Activated CD4-positive, alpha-beta T cell treated with anti-CD3 and anti-CD28 coated beads for 1 hour (primary cell): ENCODE measurements around the gene LRG1.

Experiments used
- DNase-seq: peaks from one replicate; pipeline ENCODE4 v3.0.0-alpha.2; 2020

Gene LRG1

DNA sequence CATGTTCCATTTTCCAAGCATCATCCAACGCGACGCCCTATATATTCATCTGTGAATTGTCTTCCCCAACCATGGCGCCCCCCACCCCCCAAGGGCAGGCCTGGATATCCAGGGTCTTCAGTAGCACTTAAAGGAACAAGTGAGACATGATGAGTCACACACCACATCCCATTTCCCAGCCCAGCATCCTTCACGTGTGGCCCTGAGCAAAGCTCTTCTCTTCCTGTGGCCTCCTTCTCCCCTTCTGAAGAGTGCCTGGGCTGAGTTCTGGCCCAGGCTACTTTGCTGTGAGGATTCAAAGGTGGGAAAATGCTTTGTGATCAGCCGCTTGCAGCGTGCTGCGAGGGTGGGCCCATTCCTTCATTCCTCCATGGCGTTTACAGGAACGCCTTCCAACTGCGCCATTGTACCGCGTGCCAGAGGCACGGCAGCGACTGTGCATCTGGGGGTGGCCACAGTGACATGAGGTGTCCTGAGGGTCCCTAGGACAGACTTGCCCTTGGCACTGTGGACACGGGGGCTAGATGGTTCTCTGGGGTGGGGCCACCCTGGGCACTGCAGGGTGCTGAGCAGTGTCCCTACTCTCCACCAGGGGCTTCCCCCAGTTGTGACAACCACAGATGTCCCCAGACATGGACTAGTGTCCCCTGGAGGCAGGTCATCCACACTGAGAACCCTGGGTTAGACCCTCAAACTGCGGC, 33.2 kb downstream of the LRG1 start:
- no peak for DNase-seq

- DNase-seq, result no peak
Observed at GRCh38 chr19:4505570-4506448, 34.0 kb downstream of the LRG1 start.

DNA sequence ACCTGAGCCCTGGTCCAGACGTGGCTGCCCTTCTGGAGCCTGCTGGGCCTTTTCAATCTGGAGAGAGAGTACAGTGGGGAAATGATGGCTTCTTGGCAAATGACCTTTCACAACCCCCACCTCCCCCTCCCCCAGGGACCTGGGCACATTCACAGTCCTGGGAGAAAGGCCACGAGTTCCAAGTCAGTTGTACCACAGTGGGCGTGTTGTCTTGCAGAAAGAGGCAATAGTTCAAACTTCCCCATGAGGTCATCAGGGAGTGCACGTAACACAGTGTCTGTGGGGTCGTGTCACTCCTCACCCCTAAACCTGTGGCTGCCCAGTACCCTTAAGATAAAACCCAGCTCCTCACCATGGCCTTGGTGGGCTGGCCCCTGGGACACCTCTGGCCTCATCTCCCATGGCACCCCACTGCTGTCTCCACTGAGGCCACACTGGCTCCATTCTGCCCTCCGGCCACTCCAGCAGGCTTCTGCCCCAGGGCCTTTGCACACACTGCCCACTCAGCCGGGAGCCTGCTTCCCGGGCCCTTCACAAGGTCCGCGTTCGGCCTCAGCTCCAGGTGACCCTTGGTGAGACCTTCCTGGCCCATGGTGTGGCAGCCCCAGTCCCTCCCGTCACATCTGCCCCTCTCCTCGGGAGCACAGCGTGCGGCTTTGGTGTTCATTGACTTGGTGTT, 34.8 kb downstream of the LRG1 start:
- DNase-seq, result no peak

DNA sequence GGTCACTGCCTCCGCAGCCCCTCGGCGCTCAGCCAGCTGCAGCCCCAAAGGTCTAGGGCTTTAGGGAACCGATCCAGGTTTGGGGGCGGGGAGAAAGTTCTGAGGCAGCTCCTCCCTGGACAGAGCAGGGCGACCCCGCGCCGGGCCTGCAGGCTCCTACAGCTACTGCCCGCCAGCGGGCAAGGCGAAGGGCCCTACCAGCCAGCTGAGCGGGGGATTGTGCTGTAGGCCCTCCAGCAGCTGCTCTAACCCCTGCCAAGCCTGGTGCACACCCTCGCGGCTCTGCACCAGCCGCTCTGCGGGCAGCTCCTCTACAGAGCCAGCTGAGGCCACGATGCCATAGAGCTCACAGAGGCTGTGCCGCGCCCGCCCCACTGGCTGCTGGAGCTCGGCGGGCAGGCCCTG, 35.5 kb downstream of the LRG1 start:
- DNase-seq, result no peak

DNA sequence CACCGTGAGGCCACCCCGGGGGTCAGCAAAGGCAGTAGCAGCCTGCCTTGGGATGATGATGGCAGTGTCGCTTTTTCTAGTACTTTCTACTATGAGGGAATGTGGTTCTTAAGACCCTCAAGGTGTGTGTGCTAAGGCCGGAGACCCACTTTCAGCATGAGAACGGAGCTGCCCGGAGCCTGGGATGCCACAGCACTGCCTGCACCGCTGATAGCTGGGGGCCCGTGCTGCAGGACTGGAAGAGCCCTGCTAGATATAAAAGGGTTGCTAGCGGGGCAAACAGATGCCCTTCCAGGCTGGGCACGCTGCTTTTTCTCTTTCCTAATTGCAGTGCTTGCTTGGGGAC, 36.0 kb downstream of the LRG1 start:
- DNase-seq, result no peak

DNA sequence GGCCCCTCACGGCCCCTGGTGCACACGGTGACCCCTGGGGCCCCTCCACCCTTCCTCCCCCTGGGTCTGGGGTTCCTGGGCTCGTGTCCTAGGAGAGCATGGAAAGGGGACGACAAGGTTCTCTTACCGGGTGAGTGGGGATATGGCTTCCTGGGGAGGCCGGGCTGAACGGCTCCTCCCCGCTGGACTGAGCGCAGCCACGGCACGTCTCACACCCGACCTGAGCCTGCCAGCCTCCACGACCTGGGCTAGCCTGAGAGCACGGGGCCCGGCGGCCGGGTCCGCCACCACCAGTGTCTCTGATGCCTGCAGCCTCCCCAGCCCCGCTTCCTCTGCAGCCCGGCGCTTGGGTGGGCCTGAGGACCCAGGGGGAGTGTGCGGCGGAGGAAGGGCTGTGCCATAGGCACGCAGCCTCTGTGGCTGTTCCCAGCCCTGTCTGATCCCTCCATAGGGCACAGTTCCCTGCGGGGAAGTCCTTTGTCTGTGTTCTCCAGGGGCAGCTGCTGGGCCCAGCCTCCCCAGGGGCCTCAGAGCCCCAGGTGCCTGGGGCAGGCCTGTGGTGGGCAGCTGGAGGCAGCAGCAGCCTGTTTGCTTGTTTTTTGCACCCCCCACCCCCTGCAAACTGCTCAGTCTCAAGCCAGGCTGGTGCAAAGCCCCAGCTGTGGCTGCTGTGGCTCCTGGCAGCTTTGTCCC, 36.6 kb downstream of the LRG1 start:
- no peak for DNase-seq

GRCh38 chr19:4502282-4503131, 37.3 kb downstream of the LRG1 start:
- DNase-seq, result no peak

DNA sequence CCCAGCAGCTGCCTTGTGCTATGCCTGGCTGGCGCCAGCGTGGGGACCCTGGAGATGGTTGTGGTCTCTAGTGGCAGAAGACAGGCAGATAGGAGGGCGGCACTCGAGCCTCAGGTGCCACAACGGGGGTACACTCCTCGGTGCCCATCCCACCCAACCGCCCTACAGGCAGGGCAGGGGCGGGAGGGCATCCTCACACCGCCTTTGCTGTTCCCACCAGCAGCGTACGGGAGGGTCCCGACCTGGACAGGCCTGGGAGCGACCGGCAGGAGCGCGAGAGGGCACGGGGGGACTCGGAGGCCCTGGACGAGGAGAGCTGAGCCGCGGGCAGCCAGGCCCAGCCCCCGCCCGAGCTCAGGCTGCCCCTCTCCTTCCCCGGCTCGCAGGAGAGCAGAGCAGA, 38.1 kb downstream of the LRG1 start:
- DNase-seq, result no peak

DNA sequence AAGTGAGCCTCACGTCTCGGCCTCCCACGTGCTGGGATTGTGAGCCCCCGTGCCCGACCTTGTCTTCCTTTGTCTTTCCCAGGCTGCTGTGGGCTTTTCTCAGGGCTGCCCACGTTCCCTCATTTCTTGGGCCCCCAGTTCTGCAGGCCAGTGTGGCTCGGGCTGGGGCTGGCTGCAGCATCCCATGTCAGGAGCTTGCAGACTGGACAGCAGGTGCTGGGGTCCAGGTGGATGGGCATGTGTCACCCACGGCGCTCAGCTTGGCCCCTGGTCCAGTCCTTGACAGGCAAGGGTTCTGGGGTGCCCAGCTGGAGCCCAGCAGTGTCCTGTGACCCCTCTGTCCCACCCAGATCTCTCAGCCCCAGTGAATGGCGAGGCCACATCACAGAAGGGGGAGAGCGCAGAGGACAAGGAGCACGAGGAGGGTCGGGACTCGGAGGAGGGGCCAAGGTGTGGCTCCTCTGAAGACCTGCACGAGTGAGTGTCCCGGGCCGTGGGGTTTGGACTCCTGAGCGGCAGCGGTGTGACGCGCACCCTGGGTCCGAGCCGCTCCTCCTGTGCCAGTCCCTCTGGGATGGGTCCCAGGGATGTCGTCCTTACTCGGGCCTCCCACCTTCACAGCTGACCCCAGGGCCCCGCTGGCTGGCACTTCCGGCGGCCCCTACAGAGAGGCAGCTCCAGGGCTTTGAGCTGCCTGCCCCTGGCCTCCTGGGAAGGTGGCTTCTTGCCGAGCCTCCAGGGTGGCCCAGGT, 38.8 kb downstream of the LRG1 start:
- DNase-seq, result no peak

- no peak for DNase-seq
Observed at GRCh38 chr19:4499855-4500254, 40.0 kb downstream of the LRG1 start.

DNA sequence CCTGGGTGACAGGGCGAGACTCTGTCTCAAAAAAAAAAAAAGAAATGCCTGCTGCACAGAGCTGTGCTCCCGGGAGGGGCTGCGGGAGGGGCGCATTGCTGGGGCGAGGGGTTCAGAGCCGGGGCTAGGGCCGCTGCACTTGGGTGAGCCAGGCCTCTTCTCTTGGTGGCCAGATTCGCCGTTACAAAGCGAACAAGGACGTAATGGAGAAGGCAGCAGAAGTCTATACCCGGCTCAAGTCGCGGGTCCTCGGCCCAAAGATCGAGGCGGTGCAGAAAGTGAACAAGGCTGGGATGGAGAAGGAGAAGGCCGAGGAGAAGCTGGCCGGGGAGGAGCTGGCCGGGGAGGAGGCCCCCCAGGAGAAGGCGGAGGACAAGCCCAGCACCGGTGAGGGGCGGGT, 40.5 kb downstream of the LRG1 start:
- no peak for DNase-seq

DNA sequence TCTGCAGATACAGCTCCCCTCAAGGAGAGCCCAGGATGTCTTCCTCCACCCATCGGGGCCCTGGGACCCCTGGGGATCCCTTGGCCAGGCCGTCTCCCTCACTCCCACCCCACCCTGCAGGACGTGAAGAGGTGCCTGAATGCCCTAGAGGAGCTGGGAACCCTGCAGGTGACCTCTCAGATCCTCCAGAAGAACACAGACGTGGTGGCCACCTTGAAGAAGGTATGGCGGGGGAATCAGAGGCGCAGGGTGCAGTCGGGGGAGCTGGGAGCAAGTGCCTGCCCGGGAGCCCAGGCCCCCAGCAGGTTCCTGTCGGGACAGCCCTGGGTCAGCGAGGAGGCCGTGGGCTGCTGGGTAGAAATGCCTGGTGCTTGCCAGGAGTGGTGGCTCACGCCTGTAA, 41.1 kb downstream of the LRG1 start:
- DNase-seq, result no peak

GRCh38 chr19:4497770-4498389, 42.0 kb downstream of the LRG1 start:
- no peak for DNase-seq

DNA sequence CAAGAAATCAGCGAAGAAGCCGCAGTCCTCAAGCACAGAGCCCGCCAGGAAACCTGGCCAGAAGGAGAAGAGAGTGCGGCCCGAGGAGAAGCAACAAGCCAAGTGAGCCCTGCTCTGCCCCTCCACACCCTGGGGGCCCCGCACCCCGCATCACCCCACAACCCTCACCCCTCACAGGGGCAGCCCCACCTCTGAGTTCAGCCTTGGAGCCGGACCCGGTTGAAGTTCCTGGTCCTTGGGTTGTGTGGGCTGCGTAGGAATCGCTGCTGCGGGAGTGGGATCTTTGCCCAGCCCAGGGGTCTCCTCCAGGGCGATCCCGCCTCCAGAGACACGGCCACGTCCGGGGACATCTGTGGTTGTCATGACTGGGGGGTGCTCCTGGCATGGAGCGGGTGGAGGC, 43.5 kb downstream of the LRG1 start:
- no peak for DNase-seq

GRCh38 chr19:4495471-4495870, 44.4 kb downstream of the LRG1 start:
- DNase-seq, result no peak

DNA sequence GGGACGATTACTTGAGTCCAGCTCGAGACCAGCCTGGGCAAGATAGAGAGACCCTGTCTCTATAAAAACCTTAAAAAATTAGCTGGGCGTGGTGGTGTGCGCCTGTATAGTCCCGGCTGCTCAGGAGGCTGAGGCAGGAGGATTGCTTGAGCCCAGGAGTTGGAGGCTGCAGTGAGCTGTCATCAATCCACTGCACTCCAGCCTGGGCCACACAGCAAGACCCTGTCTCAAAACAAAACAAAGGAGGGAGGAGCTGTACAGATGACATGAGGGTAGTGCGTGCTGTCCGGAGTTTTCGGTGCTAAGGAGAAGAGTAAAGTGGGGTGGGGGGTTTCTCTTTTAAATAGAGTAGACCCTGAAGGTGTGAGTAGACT, 45.2 kb downstream of the LRG1 start:
- no peak for DNase-seq

DNA sequence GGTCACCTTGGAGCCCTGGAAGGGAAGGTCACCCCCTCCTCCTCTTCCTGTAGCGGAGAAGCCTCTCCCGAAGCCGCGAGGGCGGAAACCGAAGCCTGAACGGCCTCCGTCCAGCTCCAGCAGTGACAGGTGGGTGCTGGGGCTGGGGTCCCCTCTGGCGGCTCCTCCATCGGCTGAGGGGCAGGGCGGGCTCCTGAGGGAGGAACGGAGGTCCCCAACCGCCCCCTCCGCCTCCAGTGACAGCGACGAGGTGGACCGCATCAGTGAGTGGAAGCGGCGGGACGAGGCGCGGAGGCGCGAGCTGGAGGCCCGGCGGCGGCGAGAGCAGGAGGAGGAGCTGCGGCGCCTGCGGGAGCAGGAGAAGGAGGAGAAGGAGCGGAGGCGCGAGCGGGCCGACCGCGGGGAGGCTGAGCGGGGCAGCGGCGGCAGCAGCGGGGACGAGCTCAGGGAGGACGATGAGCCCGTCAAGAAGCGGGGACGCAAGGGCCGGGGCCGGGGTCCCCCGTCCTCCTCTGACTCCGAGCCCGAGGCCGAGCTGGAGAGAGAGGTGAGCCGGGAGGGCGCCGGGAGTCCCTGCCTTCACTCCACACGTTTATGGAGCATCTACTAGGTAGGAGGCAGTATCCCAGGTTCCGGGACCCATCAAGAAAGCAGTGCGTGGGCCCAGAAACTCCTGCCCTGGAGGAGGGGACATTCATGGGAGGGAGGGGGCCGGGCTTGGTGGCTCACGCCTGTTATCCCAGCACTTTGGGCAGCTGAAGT, 45.7 kb downstream of the LRG1 start:
- no peak for DNase-seq

DNA sequence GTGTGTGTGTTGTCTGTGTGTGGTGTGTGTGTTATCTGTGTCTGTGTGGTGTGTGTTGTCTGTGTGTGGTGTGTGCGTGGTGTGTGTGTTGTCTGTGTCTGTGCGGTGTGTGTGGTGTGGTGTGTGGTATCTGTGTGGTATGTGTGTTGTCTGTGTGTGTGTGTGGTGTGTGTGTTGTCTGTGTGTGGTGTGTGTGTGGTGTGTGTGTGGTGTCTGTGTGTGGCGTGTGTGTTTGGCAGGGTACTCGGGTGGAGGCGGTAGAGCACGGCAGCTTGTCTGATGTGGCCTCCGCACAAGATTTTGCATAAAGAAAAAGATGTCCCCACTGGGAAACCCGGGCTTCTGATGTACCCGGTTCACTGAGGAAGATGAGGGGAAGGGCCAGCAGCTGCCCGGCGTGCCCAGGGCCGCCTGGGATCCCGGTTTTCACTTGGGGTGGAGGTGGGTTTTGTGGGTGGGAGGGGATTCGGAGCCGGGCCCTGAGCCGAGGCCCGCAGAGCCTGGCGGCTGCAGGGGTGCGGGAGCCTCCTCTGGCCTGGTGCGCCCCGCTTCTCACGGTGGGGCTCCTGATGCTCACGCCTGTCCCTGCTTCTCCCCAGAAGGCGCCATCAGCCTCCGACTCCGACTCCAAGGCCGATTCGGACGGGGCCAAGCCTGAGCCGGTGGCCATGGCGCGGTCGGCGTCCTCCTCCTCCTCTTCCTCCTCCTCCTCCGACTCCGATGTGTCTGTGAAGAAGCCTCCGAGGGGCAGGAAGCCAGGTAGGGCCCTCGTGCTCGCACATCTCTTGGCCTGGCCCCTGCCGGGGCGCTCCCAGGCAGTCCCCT, 46.5 kb downstream of the LRG1 start:
- no peak for DNase-seq

- no peak for DNase-seq
Observed at GRCh38 chr19:4492337-4493103, 47.3 kb downstream of the LRG1 start.
